ENCODE measurements around the gene HMG20A.

DNA sequence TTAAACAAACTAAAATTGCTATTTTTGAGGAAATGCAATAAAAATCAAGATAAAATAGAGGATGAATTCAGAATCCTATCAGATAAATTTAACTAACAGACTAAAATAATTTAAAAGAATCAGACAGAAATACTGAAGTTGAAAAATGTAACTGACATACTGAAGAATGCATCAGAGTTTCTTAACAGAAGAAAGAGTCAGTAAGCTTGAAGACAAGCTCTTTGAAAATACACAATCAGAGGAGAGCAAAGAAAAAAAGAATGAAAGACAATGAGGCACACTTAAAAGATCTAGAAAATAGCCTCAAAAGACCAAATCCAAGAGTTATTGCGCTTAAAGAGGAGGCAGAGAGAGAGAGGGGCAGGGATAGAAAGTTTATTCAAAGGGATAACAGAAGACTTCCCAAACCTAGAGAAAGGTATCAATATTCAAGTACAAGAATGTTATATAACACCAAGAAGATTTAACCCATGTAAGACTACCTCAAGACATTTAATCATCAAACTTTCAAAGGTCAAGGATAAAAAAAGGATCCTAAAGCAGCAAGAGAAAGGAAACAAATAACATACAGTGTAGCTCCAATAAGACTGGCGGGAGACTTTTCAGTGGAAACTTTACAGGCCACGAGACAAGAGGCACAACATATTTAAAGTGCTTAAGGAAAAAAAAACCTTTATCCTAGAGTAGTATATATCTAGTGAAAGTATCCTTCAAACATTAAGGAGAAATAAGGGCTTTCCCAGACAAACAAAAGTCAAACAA, 25.5 kb upstream of the HMG20A start:
- TF ChIP-seq, protein P1, sequence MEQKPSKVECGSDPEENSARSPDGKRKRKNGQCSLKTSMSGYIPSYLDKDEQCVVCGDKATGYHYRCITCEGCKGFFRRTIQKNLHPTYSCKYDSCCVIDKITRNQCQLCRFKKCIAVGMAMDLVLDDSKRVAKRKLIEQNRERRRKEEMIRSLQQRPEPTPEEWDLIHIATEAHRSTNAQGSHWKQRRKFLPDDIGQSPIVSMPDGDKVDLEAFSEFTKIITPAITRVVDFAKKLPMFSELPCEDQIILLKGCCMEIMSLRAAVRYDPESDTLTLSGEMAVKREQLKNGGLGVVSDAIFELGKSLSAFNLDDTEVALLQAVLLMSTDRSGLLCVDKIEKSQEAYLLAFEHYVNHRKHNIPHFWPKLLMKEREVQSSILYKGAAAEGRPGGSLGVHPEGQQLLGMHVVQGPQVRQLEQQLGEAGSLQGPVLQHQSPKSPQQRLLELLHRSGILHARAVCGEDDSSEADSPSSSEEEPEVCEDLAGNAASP (IDR thresholded peaks at IDR 0.05), result no peak
- TF ChIP-seq MYNN (IDR thresholded peaks at IDR 0.05) (no peak), MYNN (CRISPR knock-in tag; IDR thresholded peaks at IDR 0.05) (no peak), RBFOX2 (IDR thresholded peaks at IDR 0.05; ENCODE audit: low read depth, low read length) (no peak), EZH2 (IDR thresholded peaks at IDR 0.05; ENCODE audit: borderline replicate concordance, low read depth, low read length) (no peak)
- TF ChIP-seq, protein P2, sequence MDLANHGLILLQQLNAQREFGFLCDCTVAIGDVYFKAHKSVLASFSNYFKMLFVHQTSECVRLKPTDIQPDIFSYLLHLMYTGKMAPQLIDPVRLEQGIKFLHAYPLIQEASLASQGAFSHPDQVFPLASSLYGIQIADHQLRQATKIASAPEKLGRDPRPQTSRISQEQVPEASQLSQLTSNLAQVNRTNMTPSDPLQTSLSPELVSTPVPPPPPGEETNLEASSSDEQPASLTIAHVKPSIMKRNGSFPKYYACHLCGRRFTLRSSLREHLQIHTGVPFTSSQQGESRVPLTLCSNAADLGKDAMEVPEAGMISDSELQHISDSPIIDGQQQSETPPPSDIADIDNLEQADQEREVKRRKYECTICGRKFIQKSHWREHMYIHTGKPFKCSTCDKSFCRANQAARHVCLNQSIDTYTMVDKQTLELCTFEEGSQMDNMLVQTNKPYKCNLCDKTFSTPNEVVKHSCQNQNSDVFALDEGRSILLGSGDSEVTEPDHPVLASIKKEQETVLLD (IDR thresholded peaks at IDR 0.05), result no peak
